Fibroblast of pulmonary artery (primary cell): ENCODE measurements around the gene GNS.
A peak's percentile ranks its signal among the peaks of the same experiment; 100 is the strongest.
"Not testable (repeated sequence)": the region's sequence is repeated elsewhere in the genome, so short reads cannot be mapped to it uniquely, and the experiment has no call there.

Experiments
- DNase-seq: peaks from one replicate; pipeline ENCODE4 v3.0.0-alpha.2; 2010; ENCODE audit warnings: low read depth
- H3K4me3 ChIP-seq: replicated peaks from 2 replicates; pipeline ENCODE4 v1.5.1; 2011; ENCODE audit warnings: low read depth, mild to moderate bottlenecking, control low read depth, low read length, moderate library complexity
- CTCF ChIP-seq: IDR thresholded peaks from 2 replicates; pipeline ENCODE4 v1.5.1; 2011; ENCODE audit warnings: mild to moderate bottlenecking, control low read depth, low read length, inconsistent platforms; ENCODE audit errors: missing control alignments

GNS gene

GRCh38 chr12:64780132-64780530 is 20.9 kb upstream of the GNS start:
- TF ChIP-seq CTCF = no peak
- H3K4me3 ChIP-seq = no peak overlapping the region
- DNase-seq = no peak

GRCh38 chr12:64779354-64779974 is 20.3 kb upstream of the GNS start:
- no peak for DNase-seq
- no peak for TF ChIP-seq CTCF
- no peak overlapping the region for H3K4me3 ChIP-seq

- not testable (repeated sequence) for DNase-seq
These were observed 16.0 kb upstream of the GNS start for GRCh38 chr12:64775147-64775736.

GRCh38 chr12:64773386-64773785 is 14.2 kb upstream of the GNS start:
- no peak for TF ChIP-seq CTCF
- H3K4me3 ChIP-seq = no peak overlapping the region
- DNase-seq = no peak

More at GRCh38 chr12:64775147-64775736, 16.0 kb upstream of the GNS start:
- H3K4me3 ChIP-seq = not testable (repeated sequence)

GRCh38 chr12:64767495-64767894 is 8.3 kb upstream of the GNS start:
- no peak overlapping the region for H3K4me3 ChIP-seq
- TF ChIP-seq CTCF = no peak
- DNase-seq = no peak

- no peak for TF ChIP-seq CTCF
- H3K4me3 ChIP-seq = no peak overlapping the region
- DNase-seq = no peak
These were observed 1.8 kb upstream of the GNS start for GRCh38 chr12:64760808-64761573.

- TF ChIP-seq CTCF = no peak
- DNase-seq = no peak
- peak overlapping the region; percentile 4 for H3K4me3 ChIP-seq
These were observed 1.4 kb downstream of the GNS start for GRCh38 chr12:64757771-64758170.
